Measurements from ENCODE around the gene OGFOD3. TPM values are rescaled to one million over a fixed set of nuclear protein-coding genes. Genes with fewer than 3 reads are reported as not detected.

The OGFOD3 gene
- total and polyA plus RNA-seq, 2 experiments from 2014 or later = 38.1 to 44.7 TPM

GRCh38 chr17:82439194-82439828 lies 20.9 kb upstream of the OGFOD3 start:
- 85 to 86% methylated on average over 25 of the region's 29 CpGs for WGBS, 2 experiments (ENCODE audit: low coverage in 1 of 2, low lambda C conversion rate in 2 of 2, missing lambda C conversion rate in 2 of 2)
- H4K20me1 ChIP-seq (ENCODE audit: insufficient read depth) = no peaks in the 10 kb centered on the region

GRCh38 chr17:82438401-82439193 lies 20.2 kb upstream of the OGFOD3 start:
- H3K9me3 ChIP-seq (ENCODE audit: low read depth) = no peaks in the 10 kb centered on the region
- no peak overlapping the region for H2AFZ ChIP-seq
- no peak for DNase-seq
- H3K9me2 ChIP-seq (ENCODE audit: insufficient read depth) = no peaks in the 10 kb centered on the region
- no peak overlapping the region for H3K27ac ChIP-seq
- WGBS, 2 experiments (ENCODE audit: low coverage in 1 of 2, low lambda C conversion rate in 2 of 2, missing lambda C conversion rate in 2 of 2) = 89 to 90% methylated on average over 26 of the region's 26 CpGs
- no peaks in the 10 kb centered on the region for H3K79me2 ChIP-seq (ENCODE audit: insufficient read depth)
- TF ChIP-seq EZH2 (IDR thresholded peaks at IDR 0.05; ENCODE audit: insufficient read depth, poor library complexity, severe bottlenecking) (no peak), EZH2phosphoT487 (IDR thresholded peaks at IDR 0.05; ENCODE audit: insufficient read depth, low read depth) (no peak)
- H3F3A ChIP-seq (ENCODE audit: insufficient read depth) = no peaks in the 10 kb centered on the region
- no peaks in the 10 kb centered on the region for H3K4me1 ChIP-seq (ENCODE audit: insufficient read depth)
- H3K36me3 ChIP-seq (ENCODE audit: low read depth) = no peaks in the 10 kb centered on the region
- in situ Hi-C loops (cut with MboI) = no loop called here
- H4K20me1 ChIP-seq (ENCODE audit: insufficient read depth) = no peaks in the 10 kb centered on the region
- H3K9ac ChIP-seq = no peak overlapping the region
- H3K4me2 ChIP-seq (ENCODE audit: unreplicated experiment) = no peak overlapping the region
- H3K27me3 ChIP-seq (replicated peaks; ENCODE audit: insufficient read depth) = no peaks in the 10 kb centered on the region
- H3K4me3 ChIP-seq = no peak overlapping the region

More at GRCh38 chr17:82439194-82439828, 20.9 kb upstream of the OGFOD3 start:
- in situ Hi-C loops (cut with MboI) = no loop called here
- Histone ChIP-seq H3K9me2 (ENCODE audit: insufficient read depth) (no peaks in the 10 kb centered on the region), H2AFZ (no peak overlapping the region), H3K4me3 (no peak overlapping the region), H3K79me2 (ENCODE audit: insufficient read depth) (no peaks in the 10 kb centered on the region), H3K27me3 (replicated peaks; ENCODE audit: insufficient read depth) (no peaks in the 10 kb centered on the region), H3K4me2 (ENCODE audit: unreplicated experiment) (no peak overlapping the region), H3F3A (ENCODE audit: insufficient read depth) (no peaks in the 10 kb centered on the region), H3K9me3 (ENCODE audit: low read depth) (no peaks in the 10 kb centered on the region), H3K27ac (no peak overlapping the region), H3K9ac (no peak overlapping the region), H3K36me3 (ENCODE audit: low read depth) (no peaks in the 10 kb centered on the region), H3K4me1 (ENCODE audit: insufficient read depth) (no peaks in the 10 kb centered on the region)
- TF ChIP-seq EZH2phosphoT487 (IDR thresholded peaks at IDR 0.05; ENCODE audit: insufficient read depth, low read depth) (no peak), EZH2 (IDR thresholded peaks at IDR 0.05; ENCODE audit: insufficient read depth, poor library complexity, severe bottlenecking) (no peak)
- no peak for DNase-seq

- H3K9ac ChIP-seq = no peak overlapping the region
- no peak overlapping the region for H3K4me3 ChIP-seq
- H3K27ac ChIP-seq = no peak overlapping the region
- WGBS, 2 experiments (ENCODE audit: low coverage in 1 of 2, low lambda C conversion rate in 2 of 2, missing lambda C conversion rate in 2 of 2) = 89 to 91% methylated on average over 17 to 18 of the region's 18 CpGs
- no peaks in the 10 kb centered on the region for H3K79me2 ChIP-seq (ENCODE audit: insufficient read depth)
- H4K20me1 ChIP-seq (ENCODE audit: insufficient read depth) = no peaks in the 10 kb centered on the region
- in situ Hi-C loops (cut with MboI) = no loop called here
- H2AFZ ChIP-seq = no peak overlapping the region
- H3K4me1 ChIP-seq (ENCODE audit: insufficient read depth) = no peaks in the 10 kb centered on the region
- no peak for TF ChIP-seq EZH2phosphoT487 (IDR thresholded peaks at IDR 0.05; ENCODE audit: insufficient read depth, low read depth)
- TF ChIP-seq EZH2 (IDR thresholded peaks at IDR 0.05; ENCODE audit: insufficient read depth, poor library complexity, severe bottlenecking) = no peak
- H3K9me3 ChIP-seq (ENCODE audit: low read depth) = no peaks in the 10 kb centered on the region
- no peaks in the 10 kb centered on the region for H3F3A ChIP-seq (ENCODE audit: insufficient read depth)
- no peaks in the 10 kb centered on the region for H3K27me3 ChIP-seq (replicated peaks; ENCODE audit: insufficient read depth)
- H3K4me2 ChIP-seq (ENCODE audit: unreplicated experiment) = no peak overlapping the region
- DNase-seq = no peak
- no peaks in the 10 kb centered on the region for H3K36me3 ChIP-seq (ENCODE audit: low read depth)
- no peaks in the 10 kb centered on the region for H3K9me2 ChIP-seq (ENCODE audit: insufficient read depth)
Observed at GRCh38 chr17:82437325-82437668, 18.9 kb upstream of the OGFOD3 start.

- Histone ChIP-seq H3K4me2 (ENCODE audit: unreplicated experiment) (no peak overlapping the region), H3F3A (ENCODE audit: insufficient read depth) (no peaks in the 10 kb centered on the region), H3K27ac (no peak overlapping the region), H3K9ac (no peak overlapping the region), H3K27me3 (replicated peaks; ENCODE audit: insufficient read depth) (no peaks in the 10 kb centered on the region), H3K9me3 (ENCODE audit: low read depth) (no peaks in the 10 kb centered on the region), H3K9me2 (ENCODE audit: insufficient read depth) (no peaks in the 10 kb centered on the region), H3K79me2 (ENCODE audit: insufficient read depth) (no peaks in the 10 kb centered on the region), H3K4me3 (no peak overlapping the region), H4K20me1 (ENCODE audit: insufficient read depth) (no peaks in the 10 kb centered on the region), H3K36me3 (ENCODE audit: low read depth) (no peaks in the 10 kb centered on the region), H2AFZ (no peak overlapping the region), H3K4me1 (ENCODE audit: insufficient read depth) (no peaks in the 10 kb centered on the region)
- WGBS, 2 experiments (ENCODE audit: low coverage in 1 of 2, low lambda C conversion rate in 2 of 2, missing lambda C conversion rate in 2 of 2) = 93 to 94% methylated on average over 36 of the region's 36 CpGs
- TF ChIP-seq EZH2 (IDR thresholded peaks at IDR 0.05; ENCODE audit: insufficient read depth, poor library complexity, severe bottlenecking) (no peak), EZH2phosphoT487 (IDR thresholded peaks at IDR 0.05; ENCODE audit: insufficient read depth, low read depth) (no peak)
- no peak for DNase-seq
- in situ Hi-C loops (cut with MboI) = no loop called here
Observed at GRCh38 chr17:82436601-82437324, 18.4 kb upstream of the OGFOD3 start.

Measured in GM23248 (cell line).